Measurements from ENCODE around the gene ILK.
A peak's percentile ranks its signal among the peaks of the same experiment; 100 is the strongest.

Gene ILK

GRCh38 chr11:6574816-6575715, 28.5 kb upstream of the ILK start:
- no peak for ATAC-seq

DNA sequence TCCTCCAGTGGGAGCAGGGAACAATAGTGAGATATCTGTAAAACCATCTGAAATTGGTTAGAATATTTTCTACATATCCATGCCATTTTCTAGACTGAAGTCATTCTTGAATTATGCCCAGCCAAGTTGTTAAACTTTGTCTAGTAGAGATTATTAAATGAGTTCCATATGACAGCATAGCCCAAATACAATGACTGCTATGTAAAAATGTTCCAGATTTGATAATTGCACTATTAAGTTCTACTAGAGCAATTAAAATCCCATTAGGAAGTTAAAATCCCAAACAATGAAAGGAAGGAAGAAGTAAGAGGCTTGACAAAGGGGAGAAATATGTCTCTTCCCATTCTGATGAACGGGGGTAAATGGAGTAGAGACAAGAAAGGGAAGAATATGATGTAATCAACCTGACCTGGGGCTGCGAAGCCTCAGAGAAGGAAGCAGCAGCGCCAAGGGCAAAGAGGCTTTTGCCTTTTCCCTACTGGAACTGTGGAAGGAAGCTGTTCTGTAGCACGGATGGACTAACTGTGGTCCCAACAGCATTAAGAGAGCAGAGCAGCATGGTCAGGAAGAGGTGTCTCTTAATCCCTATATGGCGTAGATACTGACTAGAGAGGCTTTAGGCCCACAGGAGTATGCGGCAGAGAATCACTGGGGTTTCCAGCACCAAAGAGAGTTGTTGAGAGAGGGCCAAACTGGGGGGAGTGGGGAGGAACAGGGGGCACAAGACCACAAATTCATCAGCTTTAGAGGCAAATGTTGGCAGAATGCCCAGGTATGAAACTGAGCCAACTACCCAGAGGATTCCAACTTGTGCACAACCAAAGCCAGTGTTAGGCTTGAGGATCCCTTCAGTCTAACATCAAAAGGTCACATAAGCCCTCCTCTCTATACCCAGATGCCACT, 26.9 kb upstream of the ILK start:
- no peak for ATAC-seq

GRCh38 chr11:6578134-6578533, 25.4 kb upstream of the ILK start:
- no peak for ATAC-seq

- ATAC-seq = no peak
These were observed 23.9 kb upstream of the ILK start for GRCh38 chr11:6579681-6580080.

DNA sequence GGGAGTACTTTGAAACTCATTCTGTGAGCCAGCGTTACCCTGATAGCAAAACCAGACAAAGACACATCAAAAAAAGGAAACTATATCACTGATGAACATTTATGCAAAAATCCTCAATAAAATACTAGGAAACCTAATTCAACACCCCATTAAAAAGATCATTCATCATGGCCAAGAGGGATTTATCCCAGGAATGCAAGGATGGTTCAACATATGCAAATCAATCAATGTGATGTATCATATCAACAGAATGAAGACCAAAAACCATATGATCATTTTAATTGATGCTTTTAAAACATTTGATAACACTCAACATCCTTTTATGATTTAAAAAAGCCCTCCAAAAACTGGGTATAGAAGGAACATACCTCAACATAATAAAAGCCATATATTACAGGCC, 20.0 kb upstream of the ILK start:
- no peak for ATAC-seq

DNA sequence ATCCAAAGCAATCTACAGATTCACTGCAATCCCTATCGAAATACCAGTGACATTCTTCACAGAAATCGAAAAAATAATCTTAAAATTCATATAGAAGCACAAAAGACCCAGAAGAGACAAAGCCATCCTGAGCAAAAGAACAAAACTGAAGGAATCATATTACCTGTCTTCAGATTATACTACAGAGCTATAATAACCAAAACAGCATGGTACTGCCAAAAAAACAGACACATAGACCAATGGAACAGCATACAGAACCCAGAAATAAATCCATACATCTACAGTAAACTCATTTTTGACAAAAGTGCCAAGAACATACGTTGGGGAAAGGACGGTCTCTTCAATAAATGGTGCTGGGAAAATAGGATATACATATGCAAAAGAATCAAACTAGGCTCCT, 19.0 kb upstream of the ILK start:
- ATAC-seq = no peak

DNA sequence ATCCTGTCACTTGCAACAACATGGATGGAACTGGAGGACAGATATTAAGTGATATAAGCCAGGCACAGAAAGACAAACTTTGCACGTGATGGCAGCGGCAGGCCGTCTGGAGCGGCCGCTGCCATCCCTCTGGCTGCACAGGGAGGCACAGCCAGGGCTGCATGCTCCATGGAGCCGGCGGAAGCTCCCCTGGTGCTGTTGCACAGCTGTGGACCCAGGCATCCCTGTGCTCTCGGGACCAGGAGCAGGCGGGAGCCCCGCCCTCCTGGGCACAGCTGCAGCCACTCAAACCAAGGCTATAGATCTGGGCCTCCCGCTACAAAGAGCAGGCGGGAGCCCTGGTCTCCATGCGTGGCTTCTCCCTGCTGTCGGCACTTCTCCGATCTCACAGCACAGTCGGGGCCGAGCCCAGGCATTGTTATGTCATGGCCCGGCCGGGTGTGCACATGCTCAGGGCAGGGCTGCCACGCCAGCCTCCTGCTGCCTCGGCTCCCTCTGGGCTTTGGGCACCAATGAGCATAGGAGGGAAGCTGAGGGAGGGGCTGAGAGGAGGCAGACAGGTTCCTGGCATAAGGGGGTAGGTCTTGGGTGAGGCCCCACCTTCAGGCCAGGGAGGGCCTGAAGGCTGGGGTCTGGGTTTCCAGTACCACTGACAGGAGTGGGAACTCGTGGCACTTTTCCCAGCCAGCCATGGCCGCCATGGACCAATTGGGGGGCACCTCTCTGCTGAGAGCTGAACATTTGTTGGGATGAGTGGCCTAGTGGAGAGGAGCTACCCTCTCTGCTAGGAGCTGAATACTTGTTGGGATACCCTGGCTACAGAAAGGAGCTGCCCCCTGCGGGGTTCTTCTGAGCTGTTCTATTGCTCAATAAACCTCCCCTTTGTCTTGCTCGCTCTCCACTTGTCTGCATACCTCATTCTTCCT, 16.9 kb upstream of the ILK start:
- no peak for ATAC-seq

DNA sequence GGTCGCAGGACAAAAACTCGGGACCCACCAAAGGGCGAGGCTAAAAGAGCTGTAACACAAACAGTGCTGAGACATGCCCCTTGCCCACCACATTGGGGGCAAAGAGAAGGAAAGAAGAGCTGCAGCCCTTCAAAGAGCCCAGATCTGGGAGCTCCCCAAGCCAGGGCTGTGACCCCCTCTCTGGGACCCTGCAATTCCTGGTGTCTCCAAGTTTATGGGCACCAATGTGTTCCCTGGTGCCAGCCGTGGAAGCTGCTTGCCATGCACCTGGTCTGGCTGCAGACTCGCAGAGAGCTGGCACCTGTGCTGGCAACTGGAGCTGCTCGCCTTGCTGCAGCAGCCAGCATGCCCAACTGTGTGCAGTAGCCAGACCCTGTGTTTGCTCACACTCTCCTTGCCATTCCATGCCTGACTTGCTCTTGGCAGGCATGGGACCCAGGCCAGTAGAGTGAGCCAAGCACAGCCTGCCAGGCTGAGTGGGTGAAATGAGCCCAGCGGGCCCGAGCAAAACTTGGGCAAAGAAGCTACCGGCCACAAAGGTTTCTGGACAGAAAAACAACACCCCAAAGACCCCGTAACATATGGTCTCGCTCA, 16.1 kb upstream of the ILK start:
- ATAC-seq = no peak

- no peak for ATAC-seq
These were observed 15.6 kb upstream of the ILK start for GRCh38 chr11:6588018-6588417.

GRCh38 chr11:6594142-6594768, 9.3 kb upstream of the ILK start:
- ATAC-seq = no peak

GRCh38 chr11:6596239-6596877, 7.2 kb upstream of the ILK start:
- ATAC-seq = no peak

- ATAC-seq = no peak
These were observed 5.0 kb upstream of the ILK start for GRCh38 chr11:6598555-6598954.

DNA sequence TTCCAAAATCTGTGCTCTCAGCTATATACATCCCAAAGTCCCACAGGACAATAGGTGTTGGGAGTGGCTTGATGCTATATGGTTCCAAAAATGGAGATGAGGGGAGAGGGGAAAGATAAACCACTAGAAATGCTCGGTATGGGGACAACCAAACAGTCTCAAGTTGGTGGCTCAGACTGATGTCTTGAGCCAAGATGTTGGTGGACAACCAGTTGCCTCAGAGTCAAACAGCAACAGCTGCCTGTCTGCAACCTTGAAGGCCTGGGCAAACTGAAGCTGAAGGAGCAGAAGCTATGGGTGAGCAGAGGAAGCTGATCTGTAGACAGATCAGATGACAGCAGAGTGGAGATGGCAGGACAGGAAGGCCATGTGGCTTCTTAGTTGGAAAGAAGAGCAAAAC, 4.1 kb upstream of the ILK start:
- ATAC-seq = no peak

DNA sequence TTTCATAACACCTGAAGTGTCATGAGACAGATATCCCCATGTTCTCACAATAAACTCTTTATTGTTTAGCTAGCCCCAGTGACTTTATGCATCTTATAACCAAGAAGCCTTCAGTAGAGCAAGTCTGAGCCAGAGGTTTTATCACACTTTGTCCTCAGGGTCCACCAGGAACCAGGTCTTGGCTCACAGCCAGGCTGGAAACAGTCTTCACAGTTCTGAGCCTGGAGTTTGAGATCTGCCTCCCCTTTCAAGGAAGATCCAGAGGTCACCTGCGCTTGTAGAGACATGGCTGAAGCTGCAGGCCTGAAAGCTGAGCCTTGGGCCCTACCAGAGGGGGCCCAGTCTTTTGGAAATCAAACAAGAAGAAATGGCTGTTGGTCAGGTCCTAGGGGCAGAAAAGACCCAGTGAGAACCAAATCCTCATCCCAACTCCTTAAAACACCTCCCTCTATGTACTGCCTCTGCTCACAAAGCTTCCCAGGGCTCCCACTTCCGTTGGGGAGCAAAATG, 3.6 kb upstream of the ILK start:
- ATAC-seq = no peak

DNA sequence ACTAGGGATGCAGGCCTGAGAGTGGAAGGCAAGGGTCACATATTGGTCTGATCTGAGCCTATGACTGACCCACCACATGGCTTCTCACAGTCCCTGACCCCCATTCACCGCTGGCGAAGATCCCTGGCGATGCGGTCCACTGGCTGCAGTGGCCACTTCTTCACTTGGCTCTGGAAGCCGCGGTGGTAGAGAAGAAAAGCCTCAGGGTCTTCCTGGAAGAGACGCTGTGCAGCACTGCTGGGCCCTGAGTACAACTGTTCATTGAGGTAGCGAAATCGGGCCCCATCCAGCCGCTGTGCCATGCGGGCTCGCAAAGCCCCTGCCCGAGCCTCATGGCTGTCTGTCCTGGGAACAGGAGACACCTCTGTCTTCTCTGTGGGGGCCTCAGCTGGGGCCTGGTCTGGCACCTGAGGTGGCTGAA, 2.5 kb upstream of the ILK start:
- ATAC-seq = no peak

DNA sequence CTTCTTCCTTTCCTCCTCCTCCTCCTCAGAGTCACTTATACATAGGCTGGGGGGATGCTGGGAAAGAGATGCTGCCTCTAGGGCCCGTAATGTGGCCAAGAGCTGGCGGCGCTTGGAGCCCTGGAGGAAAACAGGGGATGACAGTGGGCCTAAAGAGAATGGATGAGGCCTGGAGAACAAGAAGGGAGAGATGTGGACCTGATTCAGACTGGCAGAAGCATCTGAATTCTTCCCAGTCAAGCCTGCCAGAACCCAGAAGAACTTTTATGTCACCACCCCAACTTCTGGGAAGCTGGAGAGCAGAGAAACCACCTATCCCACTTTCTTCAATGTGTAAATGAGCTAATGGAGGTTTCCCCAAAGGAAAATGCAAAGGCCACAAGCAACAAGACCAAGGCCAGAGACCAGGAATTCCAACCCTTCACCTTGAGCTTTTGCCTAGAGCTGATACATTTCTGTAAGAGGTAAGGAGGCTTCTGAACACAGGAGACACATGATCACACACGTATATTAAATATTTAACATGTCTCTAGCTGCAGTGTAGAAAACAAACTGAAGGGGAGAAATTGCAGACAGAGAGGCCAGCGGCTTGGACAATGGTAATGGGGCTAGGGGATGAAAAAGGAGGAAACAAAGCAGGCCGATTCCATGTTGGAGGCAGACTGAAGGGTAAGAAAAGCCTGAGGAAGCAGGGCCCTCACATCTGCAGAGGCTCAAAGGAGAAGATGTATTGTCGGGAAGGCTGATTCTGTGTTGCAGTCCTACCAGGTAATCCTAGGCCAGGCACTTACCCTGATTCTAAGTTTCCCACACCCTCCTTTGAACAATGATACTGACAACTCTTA, 1.3 kb upstream of the ILK start:
- ATAC-seq = no peak

- peak; percentile 45 to 47 for ATAC-seq
These were observed 580 bp downstream of the ILK start for GRCh38 chr11:6604081-6604626.

DNA sequence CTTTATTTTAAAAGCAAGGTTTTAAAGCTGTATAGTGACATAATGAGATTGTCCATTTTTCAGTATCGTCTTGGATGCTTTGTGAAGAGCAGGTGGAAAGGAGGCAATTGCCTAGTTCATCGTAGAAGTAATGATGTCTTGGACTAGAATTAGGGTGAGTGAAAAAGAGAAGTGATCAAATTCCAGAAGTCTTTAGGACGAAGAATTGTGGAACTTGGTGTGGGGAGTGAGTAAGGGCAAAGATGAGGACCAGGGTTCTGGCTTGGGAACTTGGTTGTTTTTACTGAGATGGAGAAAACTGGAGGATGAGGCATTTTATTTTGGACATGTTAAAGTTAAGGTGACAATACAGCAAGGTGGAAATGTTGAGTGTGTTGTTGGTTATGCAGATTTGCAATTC, 1.2 kb downstream of the ILK start:
- no peak for ATAC-seq

- no peak for ATAC-seq
These were observed 3.1 kb downstream of the ILK start for GRCh38 chr11:6606471-6607189.
